Medulla oblongata (tissue), 1 donor: ENCODE data around the gene NOL8.
A peak's percentile ranks its signal among the peaks of the same experiment; 100 is the strongest.

Experiments used
- DNase-seq: peaks from one replicate; pipeline ENCODE4 v3.0.0-alpha.2; 2015; ENCODE audit errors: extremely low spot score

NOL8 gene

DNA sequence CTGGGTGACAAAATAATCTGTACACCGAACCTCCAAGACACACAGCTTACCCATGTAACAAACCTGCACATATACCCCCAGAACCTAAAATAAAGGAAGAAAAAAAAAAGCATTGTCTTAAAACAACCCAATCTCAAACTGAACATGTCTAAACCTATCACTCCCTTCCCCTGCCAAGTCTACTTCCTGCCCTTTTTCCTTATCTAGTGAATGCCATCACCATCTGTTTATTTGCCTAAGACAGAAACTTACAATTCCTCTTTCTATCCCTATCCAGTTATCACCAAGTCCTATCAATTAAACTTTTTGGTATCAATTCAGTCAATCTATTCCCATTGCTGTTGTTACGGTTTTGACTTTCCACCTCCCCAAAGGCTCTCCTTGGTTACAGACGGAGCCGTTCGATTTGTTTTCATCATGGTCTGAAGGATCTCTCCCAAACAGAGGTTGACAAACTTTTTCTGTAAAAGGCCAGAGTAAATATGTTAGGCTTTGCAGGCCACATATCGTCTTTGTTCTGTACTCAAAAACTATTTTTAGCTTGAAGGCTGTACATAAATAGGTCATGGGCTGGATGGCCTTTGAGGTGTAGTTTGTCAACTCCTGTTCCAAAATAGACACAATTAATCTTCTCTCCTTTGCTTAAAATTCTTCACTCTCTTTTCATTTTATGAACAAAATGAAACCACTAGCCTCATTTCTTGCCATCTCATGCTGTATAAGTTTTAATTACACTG lies 12.1 kb downstream of the NOL8 start:
- DNase-seq, result no peak

DNA sequence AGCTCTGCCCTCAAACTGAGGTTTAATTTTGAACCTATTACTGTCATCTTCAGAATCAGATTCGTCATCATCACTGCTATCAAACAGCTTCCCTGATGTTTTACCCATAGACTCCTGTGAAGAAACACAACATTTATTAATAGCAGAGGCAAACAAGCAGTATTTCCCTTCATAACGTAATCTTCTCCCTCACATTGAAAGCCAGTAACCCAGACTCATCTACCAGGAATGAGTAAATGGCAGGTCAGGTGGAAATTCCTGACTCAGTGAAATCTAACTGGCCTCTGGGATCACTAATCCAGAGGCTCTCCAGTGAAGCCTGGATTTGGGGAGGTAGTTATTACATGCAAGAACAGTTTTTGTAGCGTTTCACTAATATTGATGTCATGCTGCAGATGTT lies 14.6 kb downstream of the NOL8 start:
- DNase-seq, result no peak

DNA sequence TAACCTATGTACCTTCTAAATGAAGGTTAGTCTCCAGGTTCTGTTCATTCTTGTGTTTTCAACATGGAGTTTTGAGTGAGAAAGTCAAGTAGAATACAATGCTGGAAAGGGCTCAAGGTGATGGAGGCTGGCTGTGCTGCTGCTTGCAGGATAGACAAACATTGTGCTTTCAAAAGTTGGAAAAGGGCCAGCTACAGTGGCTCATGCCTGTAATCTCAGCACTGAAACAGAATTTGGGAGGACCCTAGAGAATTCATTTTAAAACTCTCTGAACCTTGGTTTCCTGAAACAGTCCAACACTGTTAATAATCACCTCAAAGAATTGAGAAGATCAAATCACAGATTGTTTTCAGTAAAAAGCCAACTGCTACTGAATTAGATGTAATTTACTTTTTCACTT lies 16.3 kb downstream of the NOL8 start:
- no peak for DNase-seq

DNA sequence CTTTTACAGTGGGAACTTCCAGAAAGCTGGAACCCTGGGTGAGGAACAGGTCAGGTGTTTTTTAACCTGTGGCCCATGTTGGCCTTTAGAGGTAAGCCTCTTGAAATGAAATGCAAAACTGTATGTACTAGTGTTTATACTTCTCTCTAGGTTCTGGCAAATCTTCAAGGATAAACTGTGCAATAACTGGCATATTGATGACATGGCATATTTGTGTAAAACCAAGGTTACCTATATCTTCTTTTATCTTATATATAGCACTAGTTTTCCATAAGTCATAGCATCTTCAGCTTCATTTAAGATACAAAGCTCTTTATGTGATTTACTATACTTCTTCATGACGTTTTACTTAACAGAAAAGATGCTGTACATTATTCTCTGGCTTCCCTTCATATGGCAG lies 24.2 kb downstream of the NOL8 start:
- no peak for DNase-seq

DNA sequence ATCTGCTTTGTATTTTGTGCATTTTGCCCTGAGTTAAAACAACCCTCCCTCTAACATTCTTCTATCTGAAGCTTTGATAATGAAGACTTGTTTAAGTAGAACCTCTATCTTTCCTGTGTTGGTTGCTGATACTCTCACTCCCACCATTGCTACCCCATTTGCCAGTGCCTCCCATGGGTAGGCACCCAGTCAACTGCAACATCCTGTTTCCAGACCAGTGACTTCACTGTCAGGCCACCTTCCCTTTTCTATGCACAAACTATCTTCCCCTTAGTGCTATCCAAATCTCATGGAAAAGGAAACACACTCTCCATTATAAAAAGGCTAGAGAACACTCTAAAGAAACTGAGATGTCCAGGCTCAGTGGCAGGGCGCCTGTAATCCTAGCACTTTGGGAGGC lies 26.0 kb downstream of the NOL8 start:
- no peak for DNase-seq

DNA sequence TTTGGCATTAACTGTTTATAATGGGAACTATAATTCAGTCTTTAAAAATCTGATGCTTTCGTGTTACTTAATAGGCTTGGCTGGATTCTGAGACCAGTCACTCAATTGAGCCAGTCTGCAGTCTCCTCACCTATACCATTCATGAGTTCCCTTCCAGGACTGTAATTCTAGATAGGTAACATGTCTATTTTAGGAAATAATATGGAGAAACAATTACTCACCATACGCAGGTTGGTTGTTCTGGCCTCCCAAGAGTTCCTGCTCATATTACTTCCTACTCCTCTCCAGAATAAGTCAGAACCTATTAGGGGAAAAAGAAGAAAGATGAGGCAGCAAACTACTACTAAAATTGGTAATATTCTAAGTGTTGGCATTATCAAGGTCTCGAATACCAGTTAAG lies 27.1 kb downstream of the NOL8 start:
- DNase-seq, result no peak

DNA sequence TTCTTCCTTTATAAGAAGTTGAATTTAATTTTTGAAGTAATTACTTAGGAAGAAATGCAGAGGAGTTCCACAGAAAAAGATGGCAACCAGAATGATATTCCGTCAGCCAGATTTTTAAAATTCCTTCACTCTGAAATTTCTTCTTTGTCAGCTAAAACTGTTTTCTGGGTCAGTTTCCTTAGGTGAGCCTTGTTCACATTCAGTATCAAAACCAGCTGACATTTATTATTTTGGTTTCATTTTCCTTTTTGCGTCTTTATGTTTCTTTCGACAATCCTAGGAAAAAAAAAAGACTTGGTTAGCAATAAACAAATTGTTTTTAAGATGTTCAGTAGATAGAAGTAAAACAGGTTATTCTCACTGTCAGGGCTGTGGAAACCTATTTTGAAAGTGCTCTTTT lies 27.5 kb downstream of the NOL8 start:
- no peak for DNase-seq

DNA sequence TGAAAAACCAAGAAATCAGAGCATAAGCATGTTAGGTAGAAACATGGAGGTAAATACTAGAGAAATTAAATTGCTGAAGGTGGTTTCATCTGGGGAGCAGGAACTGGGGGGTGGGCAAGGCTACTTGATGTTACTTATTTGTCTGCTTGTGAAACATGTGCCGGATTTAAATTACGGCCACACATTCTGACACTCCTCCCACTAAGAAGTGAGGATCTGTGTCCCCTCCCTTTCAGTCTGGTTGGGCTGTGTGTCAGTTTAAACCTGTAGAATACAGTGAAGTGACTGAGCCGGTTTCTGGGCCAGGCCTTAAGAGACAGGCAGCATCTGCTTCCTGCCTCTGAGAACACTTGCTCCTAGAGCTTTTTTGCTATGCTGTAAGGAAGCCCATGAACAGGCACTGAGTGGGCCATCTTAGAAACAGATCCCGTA lies 29.3 kb downstream of the NOL8 start:
- no peak for DNase-seq

DNA sequence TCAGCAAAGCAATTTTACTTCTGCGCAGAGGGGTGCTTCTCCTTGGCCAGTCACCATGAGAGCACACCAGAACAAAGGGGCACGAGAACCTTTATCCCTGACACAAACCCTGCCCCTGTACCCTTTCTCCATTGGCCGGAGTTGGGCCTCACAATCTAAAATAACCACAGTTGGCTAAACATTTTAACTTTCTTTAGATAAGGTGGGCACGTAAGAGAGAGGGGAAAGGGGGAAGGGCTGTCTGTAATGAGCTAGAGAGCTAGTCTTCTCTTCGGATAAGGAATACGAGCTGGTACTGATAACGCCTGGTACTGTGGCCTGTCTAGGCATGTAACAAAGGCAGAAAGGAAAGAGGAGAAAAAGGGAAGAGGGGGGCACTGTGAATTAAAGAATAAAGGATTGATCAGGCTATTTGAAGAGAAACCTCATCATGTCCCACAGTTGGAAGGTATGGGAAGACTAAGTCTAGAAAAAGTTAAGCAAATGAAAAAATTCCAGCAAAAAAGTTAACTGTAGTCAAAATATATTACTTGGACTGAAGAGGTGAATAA lies 29.8 kb downstream of the NOL8 start:
- no peak for DNase-seq

DNA sequence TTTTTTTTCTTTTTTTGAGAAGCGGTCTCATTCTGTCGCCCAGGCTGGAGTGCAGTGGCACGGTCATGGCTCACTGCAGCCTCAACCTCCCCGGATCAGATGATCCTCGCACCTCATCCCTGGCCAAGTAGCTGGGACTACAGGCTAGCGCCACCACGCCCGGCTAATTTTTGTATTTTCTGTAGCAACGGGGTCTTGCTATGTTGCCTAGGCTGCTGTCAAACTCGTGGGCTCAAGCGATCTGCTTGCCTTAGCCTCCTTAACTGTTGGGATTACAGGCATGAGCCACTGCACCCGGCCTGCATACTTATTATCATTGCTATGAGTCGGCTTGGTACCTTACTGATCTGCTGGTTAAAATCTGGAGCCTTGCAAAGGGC lies 30.9 kb downstream of the NOL8 start:
- peak; percentile 5 for DNase-seq

DNA sequence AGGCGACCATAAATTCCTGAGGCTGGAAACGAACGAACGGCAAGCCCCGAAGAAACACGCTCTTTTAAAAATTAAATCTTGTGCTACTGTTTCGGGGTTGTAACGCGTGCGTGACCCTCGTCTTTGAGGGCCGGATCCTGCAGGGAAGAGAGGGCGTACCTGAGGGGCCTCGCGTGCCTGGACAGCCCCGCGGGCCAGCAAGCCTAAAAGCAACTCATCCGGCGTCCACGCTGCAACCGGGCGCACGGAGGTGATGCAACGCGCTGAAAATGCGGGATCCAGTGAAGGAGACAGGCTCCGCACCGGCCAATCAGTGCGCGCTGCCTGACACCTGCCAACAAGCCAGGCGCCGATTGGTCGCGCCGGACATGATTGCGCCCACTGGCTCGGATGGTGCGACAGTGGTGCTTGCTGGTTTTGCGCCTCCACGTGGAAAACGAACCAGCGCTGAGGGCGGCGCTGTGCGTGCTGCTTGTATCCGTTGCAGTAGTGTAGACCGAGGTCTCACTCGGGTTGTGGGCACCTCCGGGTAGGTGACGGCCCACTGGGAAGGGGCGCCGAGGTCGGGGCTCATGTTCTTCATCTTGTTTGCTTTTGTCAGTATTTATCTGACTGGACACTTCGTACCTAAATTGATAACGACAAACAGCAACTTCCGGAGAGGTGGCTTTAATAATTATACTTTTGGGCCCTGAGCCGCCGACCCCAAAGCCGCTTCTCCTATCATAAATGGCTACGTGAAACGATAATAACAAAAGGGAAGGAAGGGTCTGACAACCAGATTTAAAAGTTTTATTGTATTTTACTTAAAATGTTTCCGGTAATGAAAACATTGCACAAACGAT lies 31.5 kb downstream of the NOL8 start, which contains the start of gene IARS1:
Gene IARS1 (minus strand): TSS at position 246 of the 845 bp plus-strand sequence. CDS start 4,278 bp downstream, outside the sequence.
- DNase-seq, result peak; percentile 97

DNA sequence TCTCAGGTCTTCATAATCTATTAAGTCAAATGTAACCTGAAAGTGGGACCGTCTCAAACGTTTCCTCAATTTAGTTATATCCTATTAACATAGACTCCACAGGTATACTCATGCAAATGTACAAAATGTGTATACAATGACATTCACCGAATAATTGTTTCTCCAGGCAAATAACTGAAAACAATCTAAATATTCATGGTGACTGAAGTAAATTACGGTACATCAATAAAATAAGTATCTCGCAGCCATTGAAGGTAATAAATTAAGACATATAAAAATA lies 32.1 kb downstream of the NOL8 start:
- DNase-seq, result no peak

DNA sequence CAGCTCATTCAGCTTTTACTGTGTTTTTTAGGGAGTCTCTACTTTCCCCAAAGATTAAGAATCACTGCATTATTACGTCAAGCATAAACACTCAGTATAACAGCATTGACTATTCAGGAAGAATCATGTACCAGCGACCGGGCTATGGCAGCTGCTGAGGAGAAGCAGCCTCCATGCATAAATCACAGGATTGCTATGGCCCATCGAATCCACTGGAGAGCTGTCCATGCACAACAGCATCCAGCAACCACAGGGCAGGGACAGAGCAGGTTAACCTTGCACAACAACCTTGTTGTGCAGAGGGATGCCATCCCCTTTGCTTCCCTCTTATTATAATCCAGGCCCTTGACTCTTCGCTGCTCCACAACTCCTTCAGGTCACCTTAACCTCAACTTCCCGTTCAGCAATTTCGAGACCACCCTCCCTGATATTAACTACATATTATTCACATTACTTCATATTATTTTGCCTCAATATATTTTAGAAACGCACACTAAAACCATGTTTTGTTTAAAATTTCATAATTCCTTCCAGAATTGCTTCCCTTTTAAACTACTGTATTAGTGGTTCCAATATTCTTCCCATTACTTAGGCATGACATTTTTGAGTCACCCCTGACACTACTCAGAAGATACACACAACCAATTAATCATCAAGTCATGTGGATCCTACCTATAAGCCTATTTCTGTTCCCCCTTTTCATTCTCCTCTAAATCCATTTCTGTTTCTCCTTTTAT lies 32.6 kb downstream of the NOL8 start:
- DNase-seq, result no peak

DNA sequence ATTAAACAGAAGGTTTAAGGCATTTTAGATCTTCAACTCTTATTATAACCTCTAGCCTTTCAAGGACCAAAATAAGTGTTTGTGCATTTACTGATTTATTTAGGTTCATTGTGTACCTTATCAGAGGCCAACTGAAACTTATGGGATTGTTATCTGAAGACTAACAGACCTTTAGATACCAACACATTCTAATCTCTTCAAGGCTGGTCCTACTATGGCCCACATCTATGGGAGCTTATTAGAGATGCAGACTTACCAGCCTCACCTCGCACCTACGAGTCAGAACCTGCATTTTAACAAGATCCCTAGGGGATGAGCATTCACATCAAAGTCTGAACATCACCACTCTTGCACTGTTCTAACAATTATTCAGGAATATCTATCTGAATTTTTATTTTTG lies 33.6 kb downstream of the NOL8 start:
- DNase-seq, result no peak

DNA sequence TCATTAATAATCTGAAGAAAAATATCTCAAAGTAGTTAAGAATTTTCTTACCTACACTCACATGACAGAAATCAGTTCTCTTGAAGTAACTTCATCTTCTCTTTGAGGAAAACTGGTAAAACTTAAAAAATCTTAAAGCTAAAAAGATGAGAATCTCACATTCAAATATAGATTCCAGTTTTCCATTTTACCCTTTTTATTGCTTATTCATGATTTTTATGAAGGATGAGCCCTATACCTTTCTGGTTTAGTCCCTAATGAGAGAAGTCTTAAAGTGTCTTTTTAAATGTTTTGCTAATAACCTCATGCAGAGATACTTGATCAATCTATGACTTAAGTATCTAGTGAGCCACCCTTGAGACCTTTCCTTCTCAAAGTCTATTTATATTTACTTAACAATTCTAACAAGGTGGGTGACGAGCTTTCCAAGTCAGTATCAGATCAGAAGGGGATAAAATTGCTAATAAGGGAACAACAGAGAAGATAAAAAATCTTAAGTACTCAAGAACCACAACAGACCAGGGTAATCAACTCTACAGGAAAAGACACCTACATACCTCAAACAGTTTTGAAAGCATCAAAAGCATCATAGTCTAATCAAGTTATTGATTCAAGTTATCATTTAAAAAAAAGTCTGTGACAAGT lies 34.2 kb downstream of the NOL8 start:
- DNase-seq, result no peak

DNA sequence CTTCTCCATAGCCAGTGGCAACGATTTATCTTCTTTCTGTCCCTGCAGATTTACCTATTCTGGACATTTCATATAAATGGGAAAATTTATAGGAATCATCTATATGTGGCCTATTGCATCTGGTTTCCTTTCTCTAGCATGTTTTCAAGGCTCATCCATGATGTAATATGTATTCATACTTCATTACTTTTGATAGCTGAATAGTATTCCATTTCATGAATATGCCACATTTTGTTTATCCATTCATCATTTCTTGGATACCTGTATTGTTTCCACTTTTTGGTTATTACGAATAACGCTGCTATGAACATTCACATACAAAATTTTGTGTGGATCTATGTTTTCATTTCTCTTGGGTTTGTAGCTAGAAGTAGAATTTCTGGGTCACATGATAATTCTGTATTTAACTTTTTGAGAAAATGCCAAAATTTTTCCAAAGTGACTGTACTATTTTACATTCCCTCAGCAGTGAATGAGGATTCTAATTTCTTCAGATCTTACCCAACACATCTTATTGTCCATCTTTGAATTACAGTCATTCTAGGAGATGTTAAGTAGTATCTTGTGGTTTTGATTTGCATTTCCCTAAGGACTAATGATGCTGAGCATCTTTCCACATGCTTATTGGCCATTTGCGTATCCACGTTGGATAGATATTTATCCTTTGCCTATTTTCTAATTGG lies 35.3 kb downstream of the NOL8 start:
- no peak for DNase-seq

DNA sequence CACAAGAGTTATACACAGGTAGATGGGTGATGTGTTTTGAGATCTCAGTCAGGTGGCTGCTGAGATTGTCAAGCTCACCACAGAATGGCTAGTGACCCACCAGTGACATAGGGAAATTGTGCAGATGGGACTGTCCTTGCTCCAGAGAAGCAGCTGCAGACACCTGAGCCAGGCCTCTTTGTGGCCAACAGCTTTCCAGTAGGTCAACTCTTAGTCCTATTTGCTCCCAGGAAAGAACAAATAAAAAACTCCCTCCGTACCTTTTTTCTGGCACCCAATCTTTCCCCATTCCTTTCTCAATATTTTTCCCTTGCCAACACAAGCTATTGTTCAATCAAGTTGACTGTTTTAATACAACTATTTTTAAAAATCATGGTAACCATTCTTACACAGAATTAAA lies 45.8 kb downstream of the NOL8 start:
- DNase-seq, result no peak

DNA sequence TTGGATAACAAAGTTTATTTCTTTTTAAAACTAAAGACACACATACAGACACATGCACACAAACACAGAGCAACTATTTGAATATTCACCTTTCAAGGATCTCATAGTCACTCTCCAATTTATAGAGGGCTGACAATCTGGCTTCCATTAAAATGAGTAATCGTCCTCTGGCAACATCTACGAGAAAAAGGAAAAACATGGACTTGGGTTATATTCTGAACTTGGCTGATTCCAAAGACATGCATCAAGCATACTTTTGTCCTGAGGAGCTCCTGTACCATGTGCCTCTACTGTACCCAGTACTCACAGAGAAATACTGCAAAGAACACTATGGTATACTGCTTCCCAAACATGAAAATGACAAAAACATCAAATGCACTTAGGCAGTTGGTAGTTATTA lies 47.0 kb downstream of the NOL8 start:
- DNase-seq, result no peak

DNA sequence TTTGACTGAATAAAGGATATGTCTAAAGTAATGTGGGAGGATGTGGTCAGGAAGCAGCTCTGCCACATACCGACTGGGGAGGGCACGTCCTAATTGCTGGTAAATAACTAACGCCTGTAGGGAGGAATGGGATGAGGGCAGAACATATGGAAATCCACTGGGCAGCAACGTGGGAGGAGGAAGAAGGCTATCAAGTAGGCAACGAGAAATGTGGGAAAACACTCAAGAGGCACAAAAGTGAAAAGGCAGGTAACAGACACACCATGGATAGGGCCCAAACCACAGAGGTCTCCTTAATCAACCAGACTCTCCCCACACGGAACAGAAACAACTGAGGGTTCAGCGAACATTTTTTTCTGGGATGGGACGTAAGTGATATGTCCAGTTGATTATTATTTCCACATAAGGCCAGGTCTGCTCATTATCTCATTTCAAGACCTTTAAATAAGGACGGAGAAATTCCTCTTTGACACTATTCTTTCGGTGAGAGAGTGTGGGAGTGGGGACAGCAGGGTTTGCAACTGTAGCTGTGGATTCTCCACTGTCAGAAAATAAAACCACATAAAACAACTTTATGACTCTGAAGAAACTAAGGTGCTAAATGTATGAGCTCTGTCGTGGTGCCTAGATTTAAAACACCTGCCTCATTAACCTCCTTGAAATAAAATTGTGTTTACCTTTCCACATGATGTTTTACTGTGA lies 48.7 kb downstream of the NOL8 start:
- DNase-seq, result no peak

DNA sequence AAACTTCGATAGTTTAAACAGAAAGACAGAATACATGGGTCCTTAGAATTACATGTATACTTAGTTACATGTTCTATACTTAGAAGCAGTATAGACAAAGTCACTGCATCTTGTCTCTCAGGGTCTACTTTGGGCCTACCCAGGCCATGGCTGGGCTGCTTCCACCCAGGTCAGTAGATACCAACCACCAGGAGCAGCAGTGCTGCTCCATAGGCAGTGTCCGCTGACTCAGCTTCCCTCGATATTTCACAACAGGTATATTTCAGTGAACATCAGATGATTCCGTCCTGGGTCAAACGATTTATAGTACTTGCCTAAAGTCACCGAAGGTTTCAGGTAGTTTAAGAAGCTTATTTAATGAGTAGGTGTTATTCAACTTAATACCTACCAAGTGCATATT lies 49.6 kb downstream of the NOL8 start:
- no peak for DNase-seq

DNA sequence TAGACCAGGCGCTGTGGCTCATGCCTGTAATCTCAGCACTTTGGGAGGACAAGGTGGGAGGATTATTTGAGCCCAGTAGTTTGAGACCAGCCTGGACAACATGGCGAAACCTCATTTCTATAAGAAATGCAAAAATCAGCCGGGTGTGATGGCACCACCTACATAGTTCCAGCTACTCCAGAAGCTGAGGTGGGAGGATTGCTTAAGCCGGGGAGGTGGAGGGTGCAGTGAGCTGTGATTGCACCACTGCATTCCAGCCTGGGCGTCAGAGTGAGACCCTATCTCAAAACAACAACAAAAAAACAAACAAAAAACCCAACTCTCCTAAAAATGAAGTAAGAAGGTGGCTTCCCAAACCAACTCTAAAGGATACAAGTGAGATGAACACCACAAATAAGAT lies 54.6 kb downstream of the NOL8 start:
- DNase-seq, result no peak
